Activated T-helper 17 cell treated with anti-CD3 and anti-CD28 coated beads, Interleukin-2, amount 50 U/mL, for 72 hours (primary cell): Measurements from ENCODE around the gene NEURL1B. TPM values are rescaled to one million over a fixed set of nuclear protein-coding genes. Genes with fewer than 3 reads are reported as not detected.

Source experiments
- ATAC-seq: fragments of 150-1000 bp; cut with Tn5 transposase; replicated peaks from 2 replicates; pipeline ENCODE4 v1.10.0; 2021; ENCODE audit warnings: mild to moderate bottlenecking, moderate library complexity
- H3K27ac Mint-ChIP-seq: one replicate; pipeline ENCODE4 v1.8.0; 2022; ENCODE audit warnings: mixed read lengths
- H3K27me3 Mint-ChIP-seq: one replicate; pipeline ENCODE4 v1.8.0; 2022; ENCODE audit warnings: mixed read lengths
- H3K36me3 Mint-ChIP-seq: one replicate; pipeline ENCODE4 v1.8.0; 2022; ENCODE audit warnings: low read depth, mild to moderate bottlenecking, mixed read lengths
- H3K4me1 Mint-ChIP-seq: one replicate; pipeline ENCODE4 v1.8.0; 2022; ENCODE audit warnings: mixed read lengths
- H3K4me3 Mint-ChIP-seq: one replicate; pipeline ENCODE4 v1.8.0; 2022; ENCODE audit warnings: mild to moderate bottlenecking, mixed read lengths
- H3K9me3 Mint-ChIP-seq: one replicate; pipeline ENCODE4 v1.8.0; 2022; ENCODE audit warnings: mixed read lengths
- total RNA-seq, 2 donors: library from RNA; stranded (reverse); gene quantifications; one replicate each; pipeline ENCODE4 v1.2.3, GENCODE V29; 2022

Gene NEURL1B
- total RNA-seq, 2 donors from 2014 or later = 0.52 to 1.2 TPM

- Mint-ChIP-seq H3K4me1 (no peaks in the 10 kb centered on the region), H3K9me3 (no peaks in the 10 kb centered on the region), H3K27me3 (no peaks in the 10 kb centered on the region), H3K4me3 (peak overlapping the region; percentile 11), H3K36me3 (no peaks in the 10 kb centered on the region), H3K27ac (peak overlapping the region; percentile 38)
- ATAC-seq = peak; percentile 67
Measured at GRCh38 chr5:172730981-172731679, 90.1 kb downstream of the NEURL1B start.

GRCh38 chr5:172731680-172732074 is 90.6 kb downstream of the NEURL1B start:
- Mint-ChIP-seq H3K27me3 (no peaks in the 10 kb centered on the region), H3K4me1 (no peaks in the 10 kb centered on the region), H3K27ac (peak overlapping the region; percentile 38), H3K9me3 (no peaks in the 10 kb centered on the region), H3K36me3 (no peaks in the 10 kb centered on the region), H3K4me3 (peak overlapping the region; percentile 11)
- peak; percentile 56 for ATAC-seq

GRCh38 chr5:172732201-172732865 is 91.3 kb downstream of the NEURL1B start:
- no peak for ATAC-seq
- Mint-ChIP-seq H3K36me3 (no peaks in the 10 kb centered on the region), H3K27ac (peak overlapping the region; percentile 14), H3K4me1 (no peaks in the 10 kb centered on the region), H3K4me3 (no peak overlapping the region), H3K27me3 (no peaks in the 10 kb centered on the region), H3K9me3 (no peaks in the 10 kb centered on the region)

GRCh38 chr5:172733131-172733973 is 92.3 kb downstream of the NEURL1B start:
- Mint-ChIP-seq H3K36me3 (no peaks in the 10 kb centered on the region), H3K4me3 (no peak overlapping the region), H3K4me1 (no peaks in the 10 kb centered on the region), H3K27ac (peak overlapping the region; percentile 14), H3K27me3 (no peaks in the 10 kb centered on the region), H3K9me3 (no peaks in the 10 kb centered on the region)
- no peak for ATAC-seq

GRCh38 chr5:172733974-172734346 is 92.9 kb downstream of the NEURL1B start:
- no peaks in the 10 kb centered on the region for H3K9me3 Mint-ChIP-seq

GRCh38 chr5:172735141-172735831 is 94.2 kb downstream of the NEURL1B start:
- H3K9me3 Mint-ChIP-seq = no peaks in the 10 kb centered on the region
- no peaks in the 10 kb centered on the region for H3K36me3 Mint-ChIP-seq

More at GRCh38 chr5:172733974-172734346, 92.9 kb downstream of the NEURL1B start:
- ATAC-seq = no peak
- H3K36me3 Mint-ChIP-seq = no peaks in the 10 kb centered on the region
- no peak overlapping the region for H3K27ac Mint-ChIP-seq
- no peaks in the 10 kb centered on the region for H3K27me3 Mint-ChIP-seq
- H3K4me1 Mint-ChIP-seq = no peaks in the 10 kb centered on the region
- no peak overlapping the region for H3K4me3 Mint-ChIP-seq

GRCh38 chr5:172736508-172737135 is 95.6 kb downstream of the NEURL1B start:
- Mint-ChIP-seq H3K4me3 (no peak overlapping the region), H3K9me3 (no peaks in the 10 kb centered on the region), H3K36me3 (no peaks in the 10 kb centered on the region), H3K27me3 (no peaks in the 10 kb centered on the region), H3K4me1 (peaks cover 5% of the 10 kb centered on the region), H3K27ac (no peak overlapping the region)
- no peak for ATAC-seq

More at GRCh38 chr5:172735141-172735831, 94.2 kb downstream of the NEURL1B start:
- ATAC-seq = no peak
- Mint-ChIP-seq H3K27ac (no peak overlapping the region), H3K4me1 (no peaks in the 10 kb centered on the region), H3K27me3 (no peaks in the 10 kb centered on the region), H3K4me3 (no peak overlapping the region)

GRCh38 chr5:172739375-172739774 is 98.3 kb downstream of the NEURL1B start:
- no peak for ATAC-seq
- no peak overlapping the region for H3K4me3 Mint-ChIP-seq

GRCh38 chr5:172740428-172741205 is 99.6 kb downstream of the NEURL1B start:
- H3K9me3 Mint-ChIP-seq = no peaks in the 10 kb centered on the region

More at GRCh38 chr5:172739375-172739774, 98.3 kb downstream of the NEURL1B start:
- no peaks in the 10 kb centered on the region for H3K36me3 Mint-ChIP-seq
- H3K27ac Mint-ChIP-seq = no peak overlapping the region
- no peaks in the 10 kb centered on the region for H3K9me3 Mint-ChIP-seq
- H3K27me3 Mint-ChIP-seq = no peaks in the 10 kb centered on the region
- H3K4me1 Mint-ChIP-seq = peaks cover 5% of the 10 kb centered on the region

More at GRCh38 chr5:172740428-172741205, 99.6 kb downstream of the NEURL1B start:
- peak; percentile 75 for ATAC-seq
- Mint-ChIP-seq H3K27me3 (no peaks in the 10 kb centered on the region), H3K4me3 (no peak overlapping the region), H3K4me1 (peaks cover 10% of the 10 kb centered on the region), H3K27ac (peak overlapping the region; percentile 56), H3K36me3 (no peaks in the 10 kb centered on the region)

Other genes starting within 250 kb of the NEURL1B start
- under 1 TPM; 0.08 to 0.09 TPM for gene SH3PXD2B, start 186.7 kb upstream of the NEURL1B start, total RNA-seq
- 10 to 100 TPM; 18.3 to 24.6 TPM for gene DUSP1, start 129.9 kb downstream of the NEURL1B start, total RNA-seq
- gene ERGIC1, start 193.0 kb downstream of the NEURL1B start, total RNA-seq = 10 to 100 TPM; 34.0 to 35.7 TPM